SU-DHL-6 (cell line): ENCODE results near the gene LPAR1.

ENCODE experiments used
- H2AFZ ChIP-seq: fragments of 200-600 bp; sonication (generic); 2 replicates; pipeline ENCODE4 v1.6.1; 2014; ENCODE audit warnings: low read depth, mild to moderate bottlenecking, moderate library complexity, mixed read lengths, antibody characterized with exemption, low read length; ENCODE audit not compliant: severe bottlenecking
- H3F3A ChIP-seq: fragments of 200-600 bp; shearing (Covaris generic); 2 replicates; pipeline ENCODE4 v1.6.0; 2016; ENCODE audit warnings: antibody characterized with exemption, mild to moderate bottlenecking; ENCODE audit not compliant: insufficient read depth
- H3K27ac ChIP-seq: fragments of 200-600 bp; sonication (generic); 2 replicates; pipeline ENCODE4 v1.5.1; 2016; ENCODE audit warnings: low read depth, mild to moderate bottlenecking, low read length, moderate library complexity, mixed read lengths
- H3K27me3 ChIP-seq: fragments of 200-600 bp; sonication (generic), shearing (Covaris generic); 2 replicates; pipeline ENCODE4 v1.6.0; 2014; ENCODE audit warnings: mild to moderate bottlenecking, low read length
- H3K36me3 ChIP-seq: fragments of 200-600 bp; sonication (generic); 2 replicates; pipeline ENCODE4 v1.6.1; 2014; ENCODE audit warnings: mild to moderate bottlenecking, low read length, mixed read lengths
- H3K4me2 ChIP-seq: fragments of 300-600, 200-600 bp; shearing (Covaris generic), sonication (generic); 2 replicates; pipeline ENCODE4 v1.6.0; 2014; ENCODE audit warnings: low read length, low read depth, mild to moderate bottlenecking; ENCODE audit not compliant: poor library complexity, severe bottlenecking
- H3K4me3 ChIP-seq: fragments of 200-600 bp; sonication (generic); 2 replicates; pipeline ENCODE4 v1.5.1; 2014; ENCODE audit warnings: antibody characterized with exemption, low read length, mild to moderate bottlenecking, mixed read lengths; ENCODE audit not compliant: insufficient read depth, poor library complexity, severe bottlenecking
- H3K79me2 ChIP-seq: fragments of 200-600 bp; sonication (generic); 2 replicates; pipeline ENCODE4 v1.6.1; 2014; ENCODE audit warnings: mild to moderate bottlenecking, low read length, moderate library complexity; ENCODE audit not compliant: insufficient read depth
- H3K9ac ChIP-seq: fragments of 200-600 bp; sonication (generic); 2 replicates; pipeline ENCODE4 v1.7.0; 2014; ENCODE audit warnings: mild to moderate bottlenecking, low read length
- H3K9me2 ChIP-seq: fragments of 200-600 bp; sonication (generic); replicated peaks from 2 replicates; pipeline ENCODE4 v1.6.1; 2014; ENCODE audit warnings: low read length; ENCODE audit not compliant: insufficient read depth
- H3K9me3 ChIP-seq: fragments of 200-600 bp; sonication (generic); 2 replicates; pipeline ENCODE4 v1.6.1; 2014; ENCODE audit warnings: low read length, mixed read lengths; ENCODE audit not compliant: insufficient read depth
- H4K20me1 ChIP-seq: fragments of 200-600 bp; sonication (generic); 2 replicates; pipeline ENCODE4 v1.6.1; 2014; ENCODE audit warnings: low read depth, mild to moderate bottlenecking, antibody characterized with exemption, low read length, moderate library complexity, mixed read lengths
- CTCF ChIP-seq: fragments of 200-600 bp; sonication (generic); IDR thresholded peaks from one replicate; pipeline ENCODE4 v1.5.1; 2017; ENCODE audit warnings: antibody characterized with exemption, mild to moderate bottlenecking, low read length, moderate library complexity; ENCODE audit not compliant: insufficient read depth, poor library complexity, severe bottlenecking
- EZH2phosphoT487 ChIP-seq: fragments of 200-600 bp; sonication (generic), shearing (Covaris generic); conservative IDR thresholded peaks from 2 replicates; pipeline ENCODE4 v1.6.1; 2018; ENCODE audit warnings: mild to moderate bottlenecking, antibody characterized with exemption, low read length, moderate library complexity, mixed read lengths

The LPAR1 gene

DNA sequence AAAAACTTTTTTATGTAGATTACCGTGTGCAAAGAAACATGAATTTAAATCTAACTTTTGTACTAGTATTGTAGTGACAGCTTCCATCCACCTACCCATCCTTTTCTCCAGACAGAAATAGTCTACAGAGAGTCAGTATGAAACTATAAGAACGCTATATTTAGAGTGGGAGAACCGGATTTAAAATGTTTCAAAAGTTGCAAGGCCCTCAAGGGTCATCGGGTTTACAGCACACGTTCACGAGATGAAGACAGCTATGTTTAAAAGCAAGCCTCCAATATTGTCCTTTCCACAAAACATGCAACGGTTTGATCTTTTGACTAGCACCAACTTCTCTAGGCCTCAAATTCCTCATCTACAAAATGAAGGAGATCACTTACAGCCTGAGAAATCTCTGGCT lies 139.9 kb downstream of the LPAR1 start:
- H3K27me3 ChIP-seq = no peaks in the 10 kb centered on the region
- H3K27ac ChIP-seq = no peak overlapping the region
- no peaks in the 10 kb centered on the region for H4K20me1 ChIP-seq
- H3K9me3 ChIP-seq = no peaks in the 10 kb centered on the region
- no peaks in the 10 kb centered on the region for H3K9me2 ChIP-seq
- no peak overlapping the region for H3K4me2 ChIP-seq
- no peaks in the 10 kb centered on the region for H3K79me2 ChIP-seq
- no peak overlapping the region for H2AFZ ChIP-seq
- no peak overlapping the region for H3K4me3 ChIP-seq
- no peak for TF ChIP-seq EZH2phosphoT487
- TF ChIP-seq CTCF = no peak
- H3K9ac ChIP-seq = no peak overlapping the region
- H3F3A ChIP-seq = no peaks in the 10 kb centered on the region
- no peaks in the 10 kb centered on the region for H3K36me3 ChIP-seq

DNA sequence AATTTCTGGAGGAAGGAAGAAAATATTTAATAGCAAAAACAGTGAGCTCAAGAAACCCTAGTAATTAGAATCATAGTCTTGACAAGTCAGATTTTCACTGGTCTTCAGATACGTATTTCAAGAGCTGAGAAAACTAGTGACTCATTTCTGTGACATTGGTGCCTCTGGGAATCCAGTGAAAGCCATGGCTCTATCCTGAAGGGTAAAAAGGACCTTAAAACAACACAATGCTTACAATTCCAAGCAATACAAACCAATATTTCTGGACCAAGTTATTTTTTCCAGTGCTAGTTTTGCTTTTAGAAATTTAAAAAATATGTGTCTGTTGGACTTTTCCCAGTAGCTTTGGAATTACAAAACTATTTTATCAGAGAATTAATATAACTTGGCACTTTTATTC lies 140.3 kb downstream of the LPAR1 start:
- H3K4me2 ChIP-seq = no peak overlapping the region
- no peaks in the 10 kb centered on the region for H3F3A ChIP-seq
- H3K27me3 ChIP-seq = no peaks in the 10 kb centered on the region
- H3K79me2 ChIP-seq = no peaks in the 10 kb centered on the region
- H2AFZ ChIP-seq = no peak overlapping the region
- no peaks in the 10 kb centered on the region for H3K36me3 ChIP-seq
- H4K20me1 ChIP-seq = no peaks in the 10 kb centered on the region
- H3K4me3 ChIP-seq = no peak overlapping the region
- no peak overlapping the region for H3K27ac ChIP-seq
- TF ChIP-seq EZH2phosphoT487 (no peak), CTCF (no peak)
- H3K9me3 ChIP-seq = no peaks in the 10 kb centered on the region
- no peak overlapping the region for H3K9ac ChIP-seq
- H3K9me2 ChIP-seq = no peaks in the 10 kb centered on the region

- Histone ChIP-seq H3K9me2 (no peaks in the 10 kb centered on the region), H2AFZ (no peak overlapping the region), H3F3A (no peaks in the 10 kb centered on the region), H4K20me1 (no peaks in the 10 kb centered on the region), H3K27me3 (no peaks in the 10 kb centered on the region), H3K9ac (no peak overlapping the region), H3K4me3 (no peak overlapping the region), H3K9me3 (no peaks in the 10 kb centered on the region), H3K36me3 (no peaks in the 10 kb centered on the region), H3K79me2 (no peaks in the 10 kb centered on the region), H3K4me2 (no peak overlapping the region), H3K27ac (no peak overlapping the region)
- TF ChIP-seq EZH2phosphoT487 (no peak), CTCF (no peak)
Observed at GRCh38 chr9:110895147-110895905, 142.9 kb downstream of the LPAR1 start.
